Psoas muscle (tissue), 8 donors: ENCODE results near the gene IGFL4. TPM values are rescaled to one million over a fixed set of nuclear protein-coding genes. Genes with fewer than 3 reads are reported as not detected.
A peak's percentile ranks its signal among the peaks of the same experiment; 100 is the strongest.

Experiments
- ATAC-seq, 4 donors: fragments of 200-7000 bp; cut with Tn5 transposase; one replicate each; pipeline ENCODE4 v1.9.1; 2020; ENCODE audit warnings: moderate library complexity in 3 of 4, mild to moderate bottlenecking in 2 of 4
- DNase-seq, 2 donors: peaks; one replicate each; pipeline ENCODE4 v3.0.0-alpha.2; 2020
- H3K27ac ChIP-seq: fragments of 200-600 bp; one replicate; pipeline ENCODE4 v1.8.0; 2022
- H3K27me3 ChIP-seq, 3 donors: fragments of 200-600 bp in 1 of 3; one replicate each; pipeline versions ENCODE4 v1.6.1 to v1.8.0; 2013 to 2022; ENCODE audit warnings: low read length in 2 of 3, mild to moderate bottlenecking in 2 of 3, moderate library complexity in 1 of 3; ENCODE audit not compliant: insufficient read depth in 3 of 3
- H3K36me3 ChIP-seq, 2 donors: fragments of 200-600 bp in 1 of 2; one replicate each; pipeline versions ENCODE4 v1.6.1 to v1.8.0; 2013 to 2022; ENCODE audit warnings: low read depth in 1 of 2, mild to moderate bottlenecking in 1 of 2, moderate library complexity in 1 of 2; ENCODE audit not compliant: insufficient read depth in 1 of 2
- H3K4me1 ChIP-seq: fragments of 200-600 bp; one replicate; pipeline ENCODE4 v1.8.0; 2022
- H3K4me3 ChIP-seq: fragments of 200-600 bp; one replicate; pipeline ENCODE4 v1.8.0; 2022; ENCODE audit warnings: mild to moderate bottlenecking
- H3K9me3 ChIP-seq: fragments of 200-600 bp; one replicate; pipeline ENCODE4 v1.8.0; 2022
- CTCF ChIP-seq: fragments of 200-600 bp; IDR thresholded peaks from one replicate; pipeline ENCODE4 v1.8.0; 2022; ENCODE audit warnings: antibody characterized with exemption
- WGBS, 3 donors: extraction: QIAGEN DNeasy Blood & Tissue Kit; methylation state at CpG; one replicate each; pipeline versions ENCODE4 v1.1.6 to v1.1.7; 2013; 5-methylcytosine and 5-hydroxymethylcytosine counted together
- intact Hi-C, 2 donors: fragments of 100-400 bp; cut with DNase I; formaldehyde crosslinking; loops; one replicate each; pipeline versions ENCODE4 v1.11.0 to v1.14.2; 2022
- polyA plus RNA-seq, 3 donors: library from polyadenylated mRNA; stranded (reverse); fragments of 200-250 nt; gene quantifications; one replicate each; pipeline ENCODE4 v1.2.3, GENCODE V29; 2013
- total RNA-seq, 4 donors: library from RNA; stranded (reverse); fragmentation: NEBNext Ultra II Directional in 2 of 4; extraction: Animal tissue kit (Norgen Biotek cat#: 25700) in 2 of 4; gene quantifications; one replicate each; pipeline versions ENCODE4 v1.2.1 to v1.2.4, GENCODE V29; 2021 to 2023
- donor health status: healthy with polysubstance abuse.
- donor health status: DM: no; HTN: no; CAD: no; lungs with moderate emphysema.
- donor health status: Bipolar disorder and iron deficiency.
- donor health status: healthy.
- donor health status: DM: yes; HTN: yes; CAD: no.
- donor health status: DM: no; HTN: no; CAD: no.
- donor health status: DM: no; HTN: no; CAD: no.
- donor health status: DM: yes; HTN: yes; CAD: no.

The IGFL4 gene
- total and polyA plus RNA-seq, 7 donors, result not detected

- Histone ChIP-seq H3K4me1 (no peaks in the 10 kb centered on the region), H3K9me3 (no peaks in the 10 kb centered on the region), H3K36me3 (no peaks in the 10 kb centered on the region), H3K27ac (no peak overlapping the region), H3K4me3 (peak overlapping the region; percentile 76), H3K27me3 (peaks cover 0 to 35% (median 19%) of the 10 kb centered on the region in 3 donors)
- TF ChIP-seq CTCF, result no peak
- DNase-seq (peak; percentile 54 to 72), ATAC-seq (peak; percentile 37 to 55 (median 46))
- 5 to 8% (median 7%) methylated on average over 57 to 74 of the region's 74 CpGs for WGBS, 3 donors
- intact Hi-C loops, result loop anchor here in 1 of 2 donors (5.0 kb wide), 1 partner anchor 148 kb away; no protein-coding TSS in a partner anchor
Measured at GRCh38 chr19:46014941-46015686, 25.7 kb downstream of the IGFL4 start.

DNA sequence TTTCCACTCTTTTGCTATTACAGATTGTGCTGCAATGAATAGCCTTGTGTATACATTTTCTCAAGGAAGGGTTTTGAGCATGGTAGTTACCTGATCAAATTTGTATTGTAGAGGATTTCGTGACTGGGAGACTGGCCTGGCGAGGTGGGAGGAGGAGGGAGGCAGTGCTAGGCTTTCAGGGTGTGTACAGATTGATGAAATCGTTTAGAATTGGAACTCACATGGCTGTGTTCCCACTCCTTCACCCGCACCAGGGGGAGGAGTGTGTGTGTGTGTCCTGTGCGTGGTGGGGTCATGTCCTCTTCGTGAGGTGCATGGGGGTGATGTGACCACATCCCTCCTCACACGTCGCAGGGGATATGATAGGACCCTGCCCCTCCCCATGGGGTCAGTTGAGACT is 26.3 kb downstream of the IGFL4 start:
- H3K27ac ChIP-seq, result no peak overlapping the region
- ATAC-seq (no peak), DNase-seq (no peak)
- H3K27me3 ChIP-seq, result peaks cover 0 to 35% (median 19%) of the 10 kb centered on the region in 3 donors
- no peaks in the 10 kb centered on the region for H3K36me3 ChIP-seq
- no peaks in the 10 kb centered on the region for H3K4me1 ChIP-seq
- no peak for TF ChIP-seq CTCF
- no peaks in the 10 kb centered on the region for H3K9me3 ChIP-seq
- H3K4me3 ChIP-seq, result peak overlapping the region; percentile 25
- intact Hi-C loops, result no loop called here
- 52 to 68% (median 57%) methylated on average over 8 of the region's 8 CpGs for WGBS, 3 donors

GRCh38 chr19:46009530-46010510 is 31.0 kb downstream of the IGFL4 start:
- intact Hi-C loops, result no loop called here
- peak; percentile 55 to 82 (median 78) for ATAC-seq
- peaks cover 0 to 5% of the 10 kb centered on the region in 2 donors for H3K36me3 ChIP-seq
- peaks cover 0 to 21% (median 4%) of the 10 kb centered on the region in 3 donors for H3K27me3 ChIP-seq
- TF ChIP-seq CTCF, result peak; percentile 76
- peak; percentile 67 to 78 for DNase-seq
- WGBS, 3 donors, result 57 to 65% (median 60%) methylated on average over 24 to 28 of the region's 28 CpGs
- no peak overlapping the region for H3K4me3 ChIP-seq
- no peaks in the 10 kb centered on the region for H3K9me3 ChIP-seq
- H3K27ac ChIP-seq, result no peak overlapping the region
- H3K4me1 ChIP-seq, result no peaks in the 10 kb centered on the region

- no peaks in the 10 kb centered on the region for H3K9me3 ChIP-seq
- peaks cover 0 to 10% of the 10 kb centered on the region in 2 donors for H3K36me3 ChIP-seq
- no peak for TF ChIP-seq CTCF
- no peaks in the 10 kb centered on the region for H3K4me1 ChIP-seq
- intact Hi-C loops, result no loop called here
- H3K27ac ChIP-seq, result no peak overlapping the region
- DNase-seq (no peak), ATAC-seq (no peak)
- 93 to 95% (median 94%) methylated on average over 12 to 13 of the region's 13 CpGs for WGBS, 3 donors
- no peaks in the 10 kb centered on the region for H3K27me3 ChIP-seq
- no peak overlapping the region for H3K4me3 ChIP-seq
Measured at GRCh38 chr19:46006411-46006810, 34.4 kb downstream of the IGFL4 start.
